SH-SY5Y (cell line): ENCODE results near the gene TSC2.

Experiments
- GATA2 ChIP-seq: IDR thresholded peaks from 2 replicates; pipeline ENCODE4 v1.6.1; 2011; ENCODE audit warnings: mild to moderate bottlenecking, low read depth, low read length
- GATA3 ChIP-seq: IDR thresholded peaks from 2 replicates; pipeline ENCODE4 v1.6.1; 2011; ENCODE audit warnings: low read depth, mild to moderate bottlenecking, low read length, moderate library complexity

GRCh38 chr16:2030036-2030435 is 17.7 kb upstream of the TSC2 start:
- TF ChIP-seq GATA2 (no peak), GATA3 (no peak)
